Heart left ventricle (tissue), 16 donors: ENCODE data around the gene LRIG1. TPM values are rescaled to one million over a fixed set of nuclear protein-coding genes. Genes with fewer than 3 reads are reported as not detected.
A peak's percentile ranks its signal among the peaks of the same experiment; 100 is the strongest.

Experiments used
- ATAC-seq, 4 donors: fragments of 200-7000 bp; cut with Tn5 transposase; one replicate each; pipeline ENCODE4 v1.9.1; 2020 to 2022; ENCODE audit warnings: moderate library complexity in 4 of 4, mild to moderate bottlenecking in 3 of 4, moderate number of reproducible peaks in 1 of 4
- DNase-seq, 5 donors: peaks; one replicate each; pipeline ENCODE4 v3.0.0-alpha.2; 2020
- H3K27ac ChIP-seq, 12 donors: fragments of 200-600 bp; sonication (generic) in 4 of 12; one replicate each; pipeline versions ENCODE4 v1.5.0 to v1.8.0; 2016 to 2022; ENCODE audit warnings: mild to moderate bottlenecking in 2 of 12
- H3K27me3 ChIP-seq, 9 donors: fragments of 200-600 bp; sonication (generic) in 2 of 9; one replicate each; pipeline versions ENCODE4 v1.5.1 to v1.8.0; 2016 to 2022; ENCODE audit warnings: mild to moderate bottlenecking in 3 of 9
- H3K36me3 ChIP-seq, 9 donors: fragments of 200-600 bp; sonication (generic) in 2 of 9; one replicate each; pipeline versions ENCODE4 v1.5.0 to v1.8.0; 2018 to 2022; ENCODE audit warnings: mild to moderate bottlenecking in 2 of 9
- H3K4me1 ChIP-seq, 12 donors: fragments of 200-600 bp; sonication (generic) in 4 of 12; one replicate each; pipeline versions ENCODE4 v1.5.0 to v1.8.0; 2016 to 2022; ENCODE audit warnings: mild to moderate bottlenecking in 3 of 12
- H3K4me3 ChIP-seq, 12 donors: fragments of 200-600 bp; sonication (generic) in 4 of 12; one replicate each; pipeline versions ENCODE4 v1.5.0 to v1.8.0; 2017 to 2022; ENCODE audit warnings: mild to moderate bottlenecking in 9 of 12, moderate library complexity in 4 of 12
- H3K9me3 ChIP-seq, 12 donors: fragments of 200-600 bp; sonication (generic) in 4 of 12; one replicate each; pipeline versions ENCODE4 v1.5.0 to v1.8.0; 2016 to 2022; ENCODE audit warnings: mild to moderate bottlenecking in 1 of 12
- CTCF ChIP-seq, 12 donors: fragments of 200-600 bp; sonication (generic) in 4 of 12; IDR thresholded peaks; one replicate each; pipeline versions ENCODE4 v1.5.0 to v1.8.0; 2018 to 2022; ENCODE audit warnings: antibody characterized with exemption in 12 of 12, mild to moderate bottlenecking in 5 of 12
- POLR2A ChIP-seq, 2 donors: fragments of 450-650 bp; IDR thresholded peaks; one replicate each; pipeline ENCODE4 v1.6.1; 2017; ENCODE audit warnings: antibody characterized with exemption in 2 of 2, mild to moderate bottlenecking in 2 of 2, moderate library complexity in 2 of 2
- WGBS, 4 donors: extraction: QIAGEN DNeasy Blood & Tissue Kit in 2 of 4; methylation state at CpG; one replicate each; pipeline versions ENCODE4 v1.1.5 to v1.1.7; 2013 to 2018; 5-methylcytosine and 5-hydroxymethylcytosine counted together
- intact Hi-C, 10 donors: fragments of 100-400 bp; cut with DNase I; formaldehyde crosslinking; loops; one replicate each; pipeline versions ENCODE4 v1.11.1 to v1.14.2; 2022
- polyA plus RNA-seq, 2 donors: library from polyadenylated mRNA; stranded (reverse); fragments of 200-250 nt; gene quantifications; one replicate each; pipeline ENCODE4 v1.2.3, GENCODE V29; 2013
- total RNA-seq, 9 donors: library from RNA; depleted of rRNA in 2 of 9; stranded (reverse); fragments of >200 nt in 2 of 9; fragmentation: NEBNext Ultra II Directional in 3 of 9; extraction: Animal tissue kit (Norgen Biotek cat#: 25700) in 3 of 9; gene quantifications; one replicate each; pipeline versions ENCODE4 v1.1.0 to v1.2.4, GENCODE V29; 2016 to 2023
- donor health status: ischemic (EF 13 %, LVEDD 7.1; RV severe dilation, severe dysfunction).
- donor health status: healthy with polysubstance abuse.
- donor health status: DM: no; HTN: yes; CAD: no.
- donor health status: DM: no; HTN: no; CAD: no.
- donor health status: ischemic (EF 25% LVEDD 6.9; RV normal size, moderate dysfunction).
- donor health status: ischemic (EF 25% LVEDD 5.7; RV mildly dilated, moderate dysfunction).
- donor health status: healthy.
- donor health status: DM: yes; HTN: yes; CAD: no.
- donor health status: ischemic (EF 35%, LVEDD 5.7; RV mildly dilated, moderate dysfunction).
- donor health status: nonischemic (EF 11% LVEDD 7.7; RV severe dilation, severe dysfunction).
- donor health status: DM: yes; HTN: yes; CAD: no.
- donor health status: PGD.
- donor health status: ischemic (EF 29% LVEDD 5.4; RV normal size, mild dysfunction).
- donor health status: nonischemic (EF 23%, LVEDD 6.1; RV moderate dilation, normal function).

The LRIG1 gene
- total and polyA plus RNA-seq, 11 donors, result 42.3 to 161 (median 88.8) TPM

GRCh38 chr3:66365080-66365479 is 135.7 kb downstream of the LRIG1 start:
- Histone ChIP-seq H3K9me3 (no peaks in the 10 kb centered on the region), H3K36me3 (no peaks in the 10 kb centered on the region), H3K4me1 (peaks cover 0 to 61% (median 19%) of the 10 kb centered on the region in 12 donors), H3K27ac (peak overlapping the region in 8 of 12 donors; percentile 25 to 76 (median 52)), H3K4me3 (no peak overlapping the region), H3K27me3 (no peaks in the 10 kb centered on the region)
- WGBS, 4 donors, result 40 to 59% (median 50%) methylated on average over 5 of the region's 5 CpGs
- peak in 1 of 4 donors; percentile 27 for ATAC-seq
- no peak for DNase-seq
- TF ChIP-seq POLR2A (IDR thresholded peaks at IDR 0.05), result no peak
- TF ChIP-seq CTCF (IDR thresholded peaks at IDR 0.05), result no peak
- intact Hi-C loops, result no loop called here

- Histone ChIP-seq H3K27me3 (no peaks in the 10 kb centered on the region), H3K36me3 (no peaks in the 10 kb centered on the region), H3K27ac (peak overlapping the region in 10 of 12 donors; percentile 5 to 69 (median 42)), H3K4me3 (no peak overlapping the region), H3K4me1 (peaks cover 0 to 59% (median 17%) of the 10 kb centered on the region in 12 donors), H3K9me3 (no peaks in the 10 kb centered on the region)
- intact Hi-C loops, result no loop called here
- ATAC-seq, result no peak
- 76 to 83% (median 80%) methylated on average over 6 of the region's 6 CpGs for WGBS, 4 donors
- DNase-seq, result no peak
- TF ChIP-seq CTCF (IDR thresholded peaks at IDR 0.05) (no peak), POLR2A (IDR thresholded peaks at IDR 0.05) (no peak)
These were observed 137.7 kb downstream of the LRIG1 start for GRCh38 chr3:66363148-66363547.

- H3K4me3 ChIP-seq, result no peak overlapping the region
- H3K36me3 ChIP-seq, result no peaks in the 10 kb centered on the region
- no peak for TF ChIP-seq CTCF (IDR thresholded peaks at IDR 0.05)
- no peak for TF ChIP-seq POLR2A (IDR thresholded peaks at IDR 0.05)
- intact Hi-C loops, result no loop called here
- H3K27ac ChIP-seq, result peak overlapping the region in 11 of 12 donors; percentile 5 to 69 (median 40)
- ATAC-seq (peak in 3 of 4 donors; percentile 27 to 72 (median 59)), DNase-seq (no peak)
- H3K9me3 ChIP-seq, result no peaks in the 10 kb centered on the region
- WGBS, 4 donors, result 31 to 45% (median 37%) methylated on average over 3 of the region's 3 CpGs
- H3K27me3 ChIP-seq, result no peaks in the 10 kb centered on the region
- H3K4me1 ChIP-seq, result peaks cover 0 to 53% (median 16%) of the 10 kb centered on the region in 12 donors
These were observed 138.3 kb downstream of the LRIG1 start for GRCh38 chr3:66362541-66362941.

GRCh38 chr3:66361356-66361755 is 139.5 kb downstream of the LRIG1 start:
- WGBS, 4 donors, result 93 to 96% (median 94%) methylated on average over 5 of the region's 5 CpGs
- peaks cover 0 to 50% (median 16%) of the 10 kb centered on the region in 12 donors for H3K4me1 ChIP-seq

More at GRCh38 chr3:66361356-66361755, 139.5 kb downstream of the LRIG1 start:
- H3K9me3 ChIP-seq, result no peaks in the 10 kb centered on the region
- intact Hi-C loops, result no loop called here
- ATAC-seq (no peak), DNase-seq (no peak)
- H3K27ac ChIP-seq, result peak overlapping the region in 1 of 12 donors; percentile 68
- H3K4me3 ChIP-seq, result no peak overlapping the region
- TF ChIP-seq CTCF (IDR thresholded peaks at IDR 0.05) (no peak), POLR2A (IDR thresholded peaks at IDR 0.05) (no peak)
- H3K27me3 ChIP-seq, result no peaks in the 10 kb centered on the region
- H3K36me3 ChIP-seq, result no peaks in the 10 kb centered on the region
